ENCODE data around the gene SLC25A25. TPM values are rescaled to one million over a fixed set of nuclear protein-coding genes. Genes with fewer than 3 reads are reported as not detected.
A peak's percentile ranks its signal among the peaks of the same experiment; 100 is the strongest.

SLC25A25 gene
- total and polyA plus RNA-seq, 2 of the 8 experiments (the other 6 are each of a cell fraction or from before 2014, with no cell fraction given), result 6.5 to 18.5 TPM

GRCh38 chr9:128152133-128153059, 84.4 kb downstream of the SLC25A25 start:
- TF ChIP-seq PHF8 (conservative IDR thresholded peaks at IDR 0.05; ENCODE audit: low read depth, low read length) (no peak), EGR1 (IDR thresholded peaks at IDR 0.05; ENCODE audit: borderline replicate concordance, low read depth, low read length) (no peak), RXRA (IDR thresholded peaks at IDR 0.05; ENCODE audit: insufficient read depth, low read depth, low read length) (no peak), SAP30 (IDR thresholded peaks at IDR 0.05; ENCODE audit: insufficient read depth, insufficient replicate concordance, low read length) (no peak)
- H2AFZ ChIP-seq (ENCODE audit: low read length), result no peak overlapping the region
- ChIA-PET POLR2A (ENCODE audit: partially characterized antibody) (interaction anchor here (2.1 kb wide), 1 partner anchor 24 kb away, joined by 7 read pairs; no protein-coding TSS in a partner anchor), CTCF (ENCODE audit: partially characterized antibody) (interaction anchor here (0.7 to 6.1 kb wide), 5 partner anchors 9 to 101 kb away, joined by 3 to 74 read pairs (median 9); partner anchors contain the start of gene PTGES2)
- H3K79me2 ChIP-seq (ENCODE audit: control insufficient read depth in 1 of 2, insufficient read depth in 2 of 2, low read length in 2 of 2), result no peaks in the 10 kb centered on the region
- H3K4me2 ChIP-seq (ENCODE audit: insufficient read depth in 1 of 2, low read depth in 2 of 2, low read length in 2 of 2), result no peak overlapping the region
- H3K23ac ChIP-seq (ENCODE audit: insufficient read length), result no peak overlapping the region
- no peak overlapping the region for H2BK15ac ChIP-seq (ENCODE audit: low read length)
- H4K8ac ChIP-seq (ENCODE audit: extremely low read depth, insufficient read depth, low read length), result no peak overlapping the region; the same call in 1 of the 2 replicates
- H2BK120ac ChIP-seq (replicated peaks; ENCODE audit: low read depth, low read length), result no peak overlapping the region
- H3K9me3 ChIP-seq (ENCODE audit: insufficient read depth in 2 of 2, low read depth in 1 of 2, low read length in 1 of 2), result no peaks in the 10 kb centered on the region
- WGBS, 2 experiments (ENCODE audit: extremely low coverage in 1 of 2, insufficient coverage in 1 of 2, insufficient read length in 1 of 2, insufficient replicate concordance in 2 of 2, low coverage in 1 of 2, low lambda C conversion rate in 2 of 2, missing lambda C conversion rate in 1 of 2), result 87% methylated on average over 11 of the region's 13 CpGs; no CpG with 5 or more reads in 1 of the 2 experiments
- H3K56ac ChIP-seq (replicated peaks; ENCODE audit: insufficient read length, low read depth, low read length), result no peak overlapping the region
- FAIRE-seq (no peak), DNase-seq (ENCODE audit: low read depth in 1 of 2, low spot score in 2 of 2) (no peak)
- H3K27ac ChIP-seq (ENCODE audit: low read depth, low read length), result no peak overlapping the region
- H3K36me3 ChIP-seq (ENCODE audit: control insufficient read depth in 2 of 4, insufficient read depth in 4 of 4, low read length in 3 of 4), result no peaks in the 10 kb centered on the region
- peaks cover 0 to 8% (median 3%) of the 10 kb centered on the region in 4 experiments; a peak in 5 of 7 replicates for H3K4me1 ChIP-seq (replicated peaks in 1 of 4; ENCODE audit: control insufficient read depth in 3 of 4, insufficient read depth in 4 of 4, low read length in 3 of 4)
- H2AK5ac ChIP-seq (ENCODE audit: low read depth, low read length), result no peak overlapping the region
- no peak overlapping the region for H3K4ac ChIP-seq (replicated peaks; ENCODE audit: insufficient read length, low read depth, low read length)
- H2BK12ac ChIP-seq (ENCODE audit: low read depth, low read length), result peak overlapping the region; percentile 28; the same call in 1 of the 2 replicates
- H3K4me3 ChIP-seq (ENCODE audit: extremely low read depth in 1 of 4, insufficient read depth in 2 of 4, low read depth in 3 of 4, low read length in 4 of 4), result no peak overlapping the region
- no peak overlapping the region for H2BK20ac ChIP-seq (ENCODE audit: low read length)
- no peak overlapping the region for H3K18ac ChIP-seq (ENCODE audit: extremely low read depth, low read length)
- H4K91ac ChIP-seq (replicated peaks; ENCODE audit: insufficient read length, low read length), result no peak overlapping the region
- no peak overlapping the region for H3K14ac ChIP-seq (ENCODE audit: insufficient read length)
- H4K5ac ChIP-seq (ENCODE audit: insufficient read length, low read depth, low read length), result no peak overlapping the region
- no peak overlapping the region for H3K9ac ChIP-seq (replicated peaks in 1 of 4; ENCODE audit: extremely low read depth in 1 of 4, low read depth in 3 of 4, low read length in 3 of 4)
- H4K20me1 ChIP-seq (replicated peaks in 1 of 2; ENCODE audit: control insufficient read depth in 1 of 2, insufficient read depth in 2 of 2, low read length in 2 of 2), result no peaks in the 10 kb centered on the region
- H3K23me2 ChIP-seq (ENCODE audit: low read depth, low read length), result no peaks in the 10 kb centered on the region
- H2BK5ac ChIP-seq (ENCODE audit: low read depth, low read length), result no peak overlapping the region
- no peaks in the 10 kb centered on the region for H3K79me1 ChIP-seq (ENCODE audit: low read depth, low read length)
- H3K27me3 ChIP-seq (replicated peaks in 1 of 4; ENCODE audit: control insufficient read depth in 3 of 4, extremely low read depth in 1 of 4, insufficient read depth in 3 of 4, low read length in 3 of 4), result no peaks in the 10 kb centered on the region; a peak in 2 of 7 replicates
